NCI-H345 treated with DMSO at 0.1 percent for 48 hours (cell line): ENCODE results near the gene ADCY5.

Experiments
- DNase-seq: peaks from one replicate; lab custom pipeline; 2025; ENCODE audit not compliant: unreplicated experiment; lab: John Stamatoyannopoulos, UW

Gene ADCY5

DNA sequence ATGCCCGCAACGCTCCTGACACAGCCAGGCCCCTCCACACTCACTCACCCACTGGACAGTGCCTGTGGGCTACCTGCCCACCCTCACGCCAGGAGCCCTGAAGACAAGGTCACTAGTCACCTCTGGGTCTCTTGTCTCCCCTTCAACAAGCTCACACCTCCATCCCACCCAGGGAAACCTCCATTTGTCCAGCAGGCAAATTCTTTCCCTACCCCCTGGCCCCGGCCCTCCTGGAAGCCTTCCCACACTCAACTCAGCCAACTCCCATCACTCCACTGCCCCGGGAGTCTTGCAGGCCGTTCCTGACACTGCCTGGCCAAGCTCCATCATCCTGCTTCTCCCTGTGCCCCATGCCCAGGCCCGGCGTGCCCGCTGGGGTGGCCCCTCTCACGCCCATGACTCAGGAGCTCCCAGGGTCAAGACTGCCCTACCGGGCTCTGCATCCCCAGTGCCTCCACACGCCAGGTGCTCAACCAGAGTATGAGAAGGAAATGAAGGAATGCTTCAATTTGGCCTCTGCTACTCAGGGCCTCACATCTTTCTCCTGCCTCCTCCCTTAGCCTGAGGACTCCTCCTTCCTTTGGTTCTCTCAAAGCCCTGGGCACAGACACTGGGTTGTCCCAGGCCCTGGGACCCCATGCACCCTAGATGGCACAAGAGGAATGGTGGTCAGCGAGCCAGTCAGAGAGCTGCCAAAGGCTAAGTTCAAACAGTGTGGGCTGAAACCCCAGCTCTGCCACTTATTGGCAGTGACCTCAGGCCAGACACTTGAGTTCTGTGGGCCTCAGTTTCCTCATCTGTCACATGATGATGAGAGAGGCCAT lies 158.6 kb downstream of the ADCY5 start:
- DNase-seq = no peak

DNA sequence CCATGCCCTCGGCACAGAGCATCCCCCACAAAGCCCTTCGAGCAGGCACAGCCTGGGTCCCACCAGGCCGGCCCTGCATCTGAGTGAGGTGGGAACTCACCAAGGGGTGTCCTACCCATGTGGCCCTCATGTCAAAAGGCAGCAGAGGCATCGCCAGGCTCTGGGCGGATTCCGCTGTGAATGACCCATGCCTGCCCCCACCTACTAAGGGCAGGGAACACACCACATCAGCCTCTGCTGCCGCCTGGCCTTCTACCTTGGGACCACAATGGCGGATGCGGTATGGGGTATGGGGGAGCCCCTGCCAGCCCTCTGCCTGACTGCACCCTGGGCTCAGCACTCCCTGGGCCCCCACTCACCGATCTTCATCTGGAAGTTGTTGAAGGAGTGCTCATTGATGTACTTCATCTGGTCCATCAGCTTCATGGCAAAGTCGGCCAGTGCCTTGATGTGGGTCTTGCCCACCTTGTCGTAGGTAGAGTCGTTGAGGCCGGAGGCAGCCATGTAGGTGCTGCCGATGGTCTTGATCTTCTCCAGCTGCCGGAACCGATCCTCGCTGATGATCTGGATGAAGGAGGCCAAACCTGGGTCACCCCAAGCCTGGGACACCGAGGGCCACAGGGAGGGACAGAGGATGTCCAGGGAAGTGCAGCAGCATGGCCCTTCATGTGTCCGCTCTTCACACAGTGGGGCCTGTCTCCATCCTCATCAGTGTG lies 159.3 kb downstream of the ADCY5 start:
- no peak for DNase-seq

GRCh38 chr3:123287962-123288302 lies 161.0 kb downstream of the ADCY5 start:
- no peak for DNase-seq

DNA sequence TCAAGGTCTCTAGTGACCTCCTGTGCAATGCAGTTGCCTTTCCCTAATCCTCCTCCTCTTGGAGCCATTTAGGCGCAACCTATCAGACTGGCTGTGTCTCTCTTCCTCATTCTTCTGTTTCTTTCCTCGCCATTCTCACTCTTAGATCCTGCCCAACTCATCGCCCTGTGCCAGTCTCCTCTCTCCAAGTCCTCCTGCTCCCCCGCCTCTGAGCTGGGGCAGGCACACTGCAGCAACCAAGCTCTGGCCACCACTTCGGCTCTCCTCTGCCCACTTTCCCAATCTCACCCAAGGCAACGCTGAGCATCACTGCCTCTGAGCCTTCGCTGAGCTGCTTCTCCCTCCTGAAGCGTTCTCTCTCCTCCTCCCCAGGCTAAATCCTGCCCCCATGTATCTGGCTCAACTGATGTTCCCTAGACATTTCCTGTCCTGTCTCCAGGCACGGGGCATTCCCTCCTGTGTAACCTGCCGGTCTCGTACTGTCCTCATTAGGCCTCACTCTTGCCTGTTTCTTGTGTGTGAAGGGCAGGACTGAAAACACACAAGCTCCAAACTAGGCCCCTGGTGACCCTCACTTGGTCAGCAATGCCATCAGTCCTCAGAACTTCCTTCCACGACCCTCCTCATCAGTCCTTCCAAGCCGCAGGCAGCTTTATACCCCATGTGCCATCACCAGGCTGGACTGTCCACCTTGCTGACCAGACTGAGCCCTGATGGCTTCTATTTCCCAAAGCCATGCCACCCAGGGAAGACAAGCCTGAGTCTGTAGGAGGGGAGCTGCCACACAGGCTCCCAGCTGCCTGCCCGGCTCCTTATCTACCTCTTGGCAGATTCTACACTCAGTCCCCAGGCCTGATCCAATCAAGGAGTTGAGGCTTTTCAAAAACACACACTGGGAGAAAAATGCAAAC lies 161.6 kb downstream of the ADCY5 start:
- DNase-seq = no peak

GRCh38 chr3:123286308-123287023 lies 162.4 kb downstream of the ADCY5 start:
- no peak for DNase-seq

DNA sequence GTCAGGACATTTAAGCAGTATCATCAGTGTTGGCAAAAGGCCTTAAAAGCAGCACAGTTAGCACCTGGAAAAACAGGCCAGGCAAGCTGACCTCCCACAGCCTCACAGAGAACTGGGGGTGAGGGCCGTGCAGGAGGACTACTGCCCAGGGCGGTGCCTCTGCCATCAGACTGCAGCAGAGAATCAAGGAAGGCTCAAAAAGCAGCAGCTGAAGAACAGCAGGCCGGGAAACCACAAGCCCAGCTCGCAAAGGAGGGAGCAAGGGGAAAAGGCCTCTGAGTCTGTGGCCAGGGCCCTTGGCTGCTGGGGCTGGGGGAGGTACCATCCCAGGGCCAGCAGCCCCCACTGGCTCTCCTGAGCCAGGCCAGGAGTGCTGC lies 163.0 kb downstream of the ADCY5 start:
- no peak for DNase-seq

DNA sequence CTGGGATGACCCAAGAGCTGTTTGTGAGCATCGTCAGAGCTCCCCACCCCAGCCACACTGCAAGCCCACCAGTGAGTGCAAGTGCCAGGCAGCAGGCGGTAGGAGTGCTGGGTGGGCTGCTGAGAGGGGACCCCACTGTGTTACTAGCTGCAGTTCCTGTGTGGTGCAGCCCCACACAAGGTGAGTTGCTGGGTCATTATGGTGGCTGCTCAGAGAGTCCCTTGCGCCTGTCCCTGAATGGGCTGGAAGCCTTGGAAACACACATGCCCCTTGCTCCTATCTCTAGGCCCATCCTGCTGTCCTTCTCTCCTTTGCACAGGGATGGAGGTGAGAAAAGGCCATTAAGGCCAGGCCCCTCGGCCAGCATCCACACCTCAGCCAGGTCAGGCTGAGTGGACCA lies 163.4 kb downstream of the ADCY5 start:
- no peak for DNase-seq

- DNase-seq = no peak
These were observed 163.8 kb downstream of the ADCY5 start for GRCh38 chr3:123285066-123285465.

- no peak for DNase-seq
These were observed 164.4 kb downstream of the ADCY5 start for GRCh38 chr3:123284399-123285010.

GRCh38 chr3:123283657-123284398 lies 165.1 kb downstream of the ADCY5 start:
- DNase-seq = no peak

GRCh38 chr3:123283074-123283473 lies 165.8 kb downstream of the ADCY5 start:
- DNase-seq = no peak

DNA sequence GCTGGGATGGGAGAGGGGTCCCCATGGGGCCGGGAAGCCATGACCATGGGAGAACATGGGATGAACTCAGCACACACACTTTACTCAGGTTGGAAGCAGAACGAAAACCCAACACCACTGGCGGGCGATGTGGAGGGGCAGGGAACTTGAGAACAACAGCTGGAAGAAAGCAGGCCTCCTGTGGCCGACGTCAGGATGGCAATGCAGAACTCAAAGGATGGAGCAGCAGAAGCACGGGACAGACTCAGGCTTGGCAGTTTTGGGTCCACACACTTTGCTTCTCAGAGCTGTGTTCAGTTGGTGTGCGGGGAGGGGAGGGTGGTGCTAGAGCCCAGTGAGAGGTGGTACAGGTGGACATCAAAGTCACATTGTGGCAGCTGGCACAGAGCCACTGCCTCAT lies 166.4 kb downstream of the ADCY5 start:
- DNase-seq = no peak

GRCh38 chr3:123281929-123282328 lies 167.0 kb downstream of the ADCY5 start:
- DNase-seq = no peak

GRCh38 chr3:123281406-123281805 lies 167.5 kb downstream of the ADCY5 start:
- DNase-seq = no peak

DNA sequence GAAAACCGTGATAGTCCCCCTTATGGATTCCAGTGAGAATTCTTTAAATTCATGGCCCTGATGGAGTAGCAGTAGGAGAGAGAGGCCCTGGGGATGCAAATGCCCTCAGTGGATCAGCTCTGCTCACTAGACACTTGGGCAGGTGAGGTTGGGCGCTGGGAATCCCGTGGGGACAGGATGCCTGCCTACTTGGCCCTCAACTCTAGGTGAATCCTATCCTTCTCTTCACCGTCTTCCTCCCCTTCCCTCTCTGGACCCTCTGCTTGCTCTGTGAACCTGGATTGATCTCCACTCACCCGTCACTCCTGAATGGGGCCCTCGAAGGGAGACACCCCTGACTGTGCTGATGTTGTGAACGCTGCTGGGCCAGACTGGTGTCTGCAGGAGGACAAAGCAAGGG lies 169.8 kb downstream of the ADCY5 start:
- no peak for DNase-seq

DNA sequence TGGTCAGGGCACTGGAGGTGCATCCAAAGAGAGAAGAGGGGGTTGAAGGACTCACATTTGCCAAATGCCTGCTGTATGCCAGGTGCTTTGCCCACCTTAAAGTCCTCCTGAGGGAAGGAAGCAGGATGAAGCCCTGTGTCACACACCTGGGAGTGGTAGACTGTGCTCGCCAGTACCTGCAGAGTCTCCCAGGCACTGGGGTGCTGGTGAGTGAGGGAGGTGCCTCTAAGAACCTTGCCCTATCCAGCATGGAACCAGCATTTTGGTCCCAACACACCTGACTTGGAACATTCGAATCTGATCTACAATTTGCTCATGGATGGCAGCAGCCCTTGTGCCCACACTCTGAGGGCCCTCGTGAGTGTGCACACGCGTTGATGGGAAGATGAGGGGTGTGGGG lies 170.4 kb downstream of the ADCY5 start:
- no peak for DNase-seq

GRCh38 chr3:123277106-123277505 lies 171.8 kb downstream of the ADCY5 start:
- no peak for DNase-seq

- no peak for DNase-seq
These were observed 172.4 kb downstream of the ADCY5 start for GRCh38 chr3:123276346-123277006.

DNA sequence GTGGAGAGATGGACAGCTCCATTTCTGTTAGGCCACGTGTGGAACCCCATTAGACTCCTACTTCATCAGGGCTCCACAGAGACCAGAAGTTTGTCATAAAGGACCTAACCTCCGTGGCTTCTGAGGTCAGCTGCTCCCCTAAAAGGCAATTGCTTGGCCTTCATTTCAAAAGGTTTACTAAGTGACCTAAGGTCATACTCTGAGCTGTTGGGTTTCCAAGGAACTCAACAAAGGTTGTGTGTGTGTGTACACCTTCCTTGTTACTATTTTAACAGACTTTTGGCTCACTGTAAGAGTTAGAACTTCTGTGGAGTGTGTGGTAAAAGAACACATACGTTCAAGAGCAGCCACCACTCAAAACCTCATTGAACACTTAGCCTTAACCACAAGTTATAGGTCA lies 173.2 kb downstream of the ADCY5 start:
- DNase-seq = no peak
